ENCODE data around the gene C1QTNF8. TPM values are rescaled to one million over a fixed set of nuclear protein-coding genes. Genes with fewer than 3 reads are reported as not detected.

Gene C1QTNF8
- polyA plus RNA-seq, 3 donors, result not detected

DNA sequence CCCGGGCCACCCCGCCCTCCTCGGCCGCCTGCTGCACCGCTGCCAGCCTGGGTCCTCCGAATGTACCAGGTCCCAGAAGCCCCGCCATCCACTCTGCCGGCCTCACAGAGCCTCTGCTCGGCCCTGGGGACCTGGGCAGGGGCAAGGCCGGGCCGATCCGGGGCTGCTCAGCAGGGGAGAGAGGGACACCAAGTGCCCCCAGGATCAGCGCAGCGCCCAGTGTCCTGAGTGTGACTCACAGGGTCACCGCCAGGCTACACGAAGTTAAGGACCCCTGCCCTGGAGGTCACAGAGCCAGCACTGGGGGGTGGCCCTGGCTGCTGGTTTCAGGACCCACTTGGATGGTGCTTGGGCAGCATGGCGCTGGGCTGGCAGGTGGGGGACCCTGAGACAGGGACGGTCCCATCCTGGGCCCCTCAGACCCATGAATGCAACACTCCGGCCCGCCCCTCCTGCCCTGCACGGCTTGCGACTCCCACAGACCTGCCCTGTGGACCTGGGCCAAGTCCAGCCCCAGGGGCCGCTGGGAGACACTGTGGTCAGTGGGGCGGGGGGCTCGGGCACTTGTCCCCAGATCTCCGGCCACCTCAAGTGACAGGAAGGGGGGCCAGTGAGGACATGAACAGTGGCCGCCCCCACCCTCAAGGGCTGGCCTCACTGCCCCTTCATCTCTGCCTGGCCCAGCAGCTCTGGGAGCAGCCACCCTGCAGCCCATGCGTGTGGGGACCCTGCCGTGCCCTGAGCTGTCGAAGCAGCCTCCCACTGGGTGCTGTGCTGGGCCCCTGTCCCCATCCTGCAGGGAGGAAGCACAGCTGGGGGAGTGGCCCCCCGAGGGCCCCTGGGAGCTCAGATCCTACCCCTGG lies 46.7 kb downstream of the C1QTNF8 start:
- no peak for DNase-seq (ENCODE audit: low read depth in 3 of 3, low spot score in 2 of 3)

- DNase-seq (ENCODE audit: low read depth in 3 of 3, low spot score in 2 of 3), result no peak
Measured at GRCh38 chr16:1048442-1049112, 47.5 kb downstream of the C1QTNF8 start.

- no peak for DNase-seq (ENCODE audit: low read depth in 3 of 3, low spot score in 2 of 3)
Measured at GRCh38 chr16:1047801-1048200, 48.2 kb downstream of the C1QTNF8 start.

GRCh38 chr16:1047123-1047522 lies 48.9 kb downstream of the C1QTNF8 start:
- no peak for DNase-seq (ENCODE audit: low read depth in 3 of 3, low spot score in 2 of 3)

GRCh38 chr16:1045993-1046911 lies 49.8 kb downstream of the C1QTNF8 start:
- DNase-seq (ENCODE audit: low read depth in 3 of 3, low spot score in 2 of 3), result no peak

GRCh38 chr16:1045310-1045992 lies 50.6 kb downstream of the C1QTNF8 start:
- DNase-seq (ENCODE audit: low read depth in 3 of 3, low spot score in 2 of 3), result no peak

DNA sequence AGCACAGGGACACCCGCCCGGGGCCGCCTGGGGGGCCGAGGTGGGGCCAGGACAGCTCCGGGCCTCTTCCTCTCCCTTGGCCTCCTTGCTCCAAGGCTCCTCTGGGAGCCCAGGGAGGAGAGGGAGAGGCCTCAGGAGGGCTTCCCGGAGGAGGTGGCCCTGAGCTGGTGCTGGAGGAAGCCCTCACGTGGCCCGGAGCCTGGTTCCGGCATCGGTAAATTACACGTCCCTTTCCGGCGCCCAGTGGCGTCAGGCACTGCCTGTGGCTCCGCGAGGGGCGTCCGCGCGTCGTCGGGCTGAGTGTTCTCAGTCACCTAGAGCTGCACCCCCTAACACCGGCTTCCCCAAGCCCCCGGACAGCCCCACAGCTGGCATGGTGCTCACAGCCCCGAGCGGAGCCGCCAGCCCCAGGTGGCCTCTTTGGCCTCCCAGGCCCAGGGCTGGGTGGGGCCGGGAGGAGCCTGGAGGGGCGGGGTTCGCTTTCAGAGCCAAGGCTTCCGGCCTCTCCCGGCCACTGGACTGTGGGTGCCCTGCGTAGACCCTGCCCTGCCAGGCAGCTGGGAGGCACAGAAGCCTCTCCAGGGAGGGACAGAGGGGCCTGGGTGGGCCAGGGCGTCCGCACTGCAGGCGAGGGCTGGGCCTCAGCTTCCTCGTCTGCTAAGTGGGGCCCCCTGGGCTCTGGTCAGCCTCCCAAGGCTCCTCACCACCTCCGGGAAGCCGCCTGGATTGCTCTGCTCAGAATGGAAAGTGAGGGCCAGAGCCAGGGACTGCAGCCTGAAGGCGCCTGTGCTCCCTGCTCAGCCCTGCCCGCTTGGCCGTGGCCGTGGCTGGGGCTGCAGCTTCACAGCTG lies 51.4 kb downstream of the C1QTNF8 start:
- DNase-seq (ENCODE audit: low read depth in 3 of 3, low spot score in 2 of 3), result no peak

DNA sequence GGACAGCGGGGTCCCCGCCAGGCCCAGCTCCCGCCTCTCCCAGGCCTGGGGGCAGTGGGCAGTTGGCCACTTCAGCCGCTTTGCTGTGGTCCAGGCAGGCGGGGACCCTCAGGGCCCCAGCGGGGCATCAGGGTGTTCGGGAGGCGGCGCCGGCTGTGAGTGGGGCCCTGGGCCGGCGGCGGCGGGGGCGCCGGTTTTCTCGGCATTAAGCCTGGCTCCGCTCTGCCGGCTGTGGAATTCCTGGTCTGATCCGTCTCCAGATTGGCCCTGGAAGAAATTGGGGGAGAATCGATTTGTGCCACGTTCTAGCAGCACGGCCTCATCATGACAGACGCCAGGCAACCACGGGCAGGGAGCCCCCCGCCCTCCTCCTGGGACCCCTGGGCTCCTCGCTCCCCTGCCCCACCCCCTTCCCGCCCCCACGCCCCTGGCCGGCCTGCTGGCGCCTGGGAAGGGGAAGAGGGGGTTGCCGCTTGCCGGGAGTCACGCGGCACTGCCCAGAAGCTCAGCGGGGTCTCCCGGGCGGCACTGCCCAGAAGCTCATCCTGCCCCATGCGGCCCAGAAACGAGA lies 52.1 kb downstream of the C1QTNF8 start:
- no peak for DNase-seq (ENCODE audit: low read depth in 3 of 3, low spot score in 2 of 3)

DNA sequence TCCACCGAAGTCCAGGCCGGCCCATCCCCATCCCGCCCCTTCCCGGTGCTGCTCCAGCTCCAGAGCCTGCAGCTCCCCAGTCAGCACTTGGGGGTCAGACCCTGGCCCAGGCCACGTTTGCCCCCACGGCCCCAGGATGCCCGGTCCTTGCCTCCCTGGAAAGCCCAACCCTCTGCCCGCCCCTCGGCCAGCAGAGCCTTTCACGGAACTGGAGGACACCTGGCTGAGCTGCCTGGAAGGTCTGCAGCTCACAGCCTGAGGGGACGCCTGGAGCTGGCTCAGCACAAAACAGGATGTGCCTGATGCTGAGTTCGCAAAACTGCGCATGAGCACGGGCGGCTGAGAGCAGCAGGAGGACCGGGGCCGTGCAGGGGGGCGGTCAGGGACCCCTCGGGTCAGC lies 53.2 kb downstream of the C1QTNF8 start:
- no peak for DNase-seq (ENCODE audit: low read depth in 3 of 3, low spot score in 2 of 3)

GRCh38 chr16:1042049-1042744 lies 53.8 kb downstream of the C1QTNF8 start:
- no peak for DNase-seq (ENCODE audit: low read depth in 3 of 3, low spot score in 2 of 3)

DNA sequence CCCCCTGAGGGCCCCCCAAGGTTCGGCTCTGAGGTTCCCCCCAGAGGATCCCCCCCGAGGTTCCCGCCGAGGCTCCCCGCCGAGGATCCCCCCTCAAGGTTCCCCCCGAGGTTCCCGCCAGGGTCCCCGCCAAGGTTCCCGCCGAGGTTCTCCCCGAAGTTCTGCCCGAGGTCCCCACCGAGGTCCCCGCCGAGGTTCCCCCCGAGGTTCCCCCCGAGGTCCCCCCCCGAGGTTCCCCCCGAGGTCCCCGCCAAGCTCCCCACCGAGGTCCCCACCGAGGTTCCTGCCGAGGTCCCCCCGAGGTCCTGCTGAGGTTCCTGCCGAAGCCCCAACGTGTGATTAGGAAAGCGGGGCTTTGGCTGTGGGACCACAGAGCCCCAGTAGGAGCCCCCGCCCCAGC lies 55.7 kb downstream of the C1QTNF8 start:
- no peak for DNase-seq (ENCODE audit: low read depth in 3 of 3, low spot score in 2 of 3)

GRCh38 chr16:1039762-1040161 lies 56.3 kb downstream of the C1QTNF8 start:
- no peak for DNase-seq (ENCODE audit: low read depth in 3 of 3, low spot score in 2 of 3)

DNA sequence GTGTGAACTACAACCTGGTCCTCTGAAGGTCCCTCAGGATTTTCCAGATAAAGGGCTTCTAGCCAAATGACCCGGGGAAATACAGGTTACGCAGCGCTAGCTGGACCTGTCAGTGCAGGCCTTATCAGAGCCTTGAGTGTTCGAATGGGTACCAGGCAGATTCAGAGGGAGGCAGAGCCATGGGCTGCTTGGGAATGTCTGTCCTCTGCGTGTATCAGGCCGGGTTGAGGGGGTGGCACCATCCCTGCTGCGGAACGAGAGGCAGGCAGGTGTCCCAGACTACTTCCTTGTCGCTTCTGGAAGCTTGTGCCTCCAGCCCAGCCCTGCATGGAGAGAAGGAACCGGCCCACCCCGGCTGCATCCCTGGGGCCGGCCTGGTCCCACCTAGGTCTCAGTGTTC lies 57.1 kb downstream of the C1QTNF8 start:
- DNase-seq (ENCODE audit: low read depth in 3 of 3, low spot score in 2 of 3), result no peak

Other genes starting within 250 kb of the C1QTNF8 start
- 10 to 100 TPM; 13.8 to 16.3 (median 13.9) TPM for gene LMF1, start 125.3 kb downstream of the C1QTNF8 start, polyA plus RNA-seq (ENCODE audit: insufficient read length in 3 of 3)
- gene SOX8, start 114.5 kb downstream of the C1QTNF8 start, polyA plus RNA-seq (ENCODE audit: insufficient read length in 3 of 3), result 1 to 10 TPM; 2.8 to 3.2 (median 3.0) TPM
- gene SSTR5, start 23.5 kb downstream of the C1QTNF8 start, polyA plus RNA-seq (ENCODE audit: insufficient read length in 3 of 3), result under 1 TPM in 2 of 3 donors, not detected in 1; 0.18 to 0.21 TPM
- 10 to 100 TPM; 16.6 to 18.4 (median 16.9) TPM for gene CACNA1H, start 56.9 kb upstream of the C1QTNF8 start, polyA plus RNA-seq (ENCODE audit: insufficient read length in 3 of 3)
- under 1 TPM; 0.49 to 0.71 (median 0.54) TPM for gene TPSG1, start 129.0 kb upstream of the C1QTNF8 start, polyA plus RNA-seq (ENCODE audit: insufficient read length in 3 of 3)
- under 1 TPM in 1 of 3 donors, not detected in 2; 0.15 TPM for gene TPSB2, start 133.9 kb upstream of the C1QTNF8 start, polyA plus RNA-seq (ENCODE audit: insufficient read length in 3 of 3)
- not detected for gene TPSAB1, start 144.5 kb upstream of the C1QTNF8 start, polyA plus RNA-seq (ENCODE audit: insufficient read length in 3 of 3)
- not detected for gene TPSD1, start 159.8 kb upstream of the C1QTNF8 start, polyA plus RNA-seq (ENCODE audit: insufficient read length in 3 of 3)
- gene UBE2I, start 213.4 kb upstream of the C1QTNF8 start, polyA plus RNA-seq (ENCODE audit: insufficient read length in 3 of 3), result 100 to 1,000 TPM; 147 to 155 (median 151) TPM
- 1 to 10 TPM; 3.3 to 5.1 (median 5.1) TPM for gene BAIAP3, start 237.4 kb upstream of the C1QTNF8 start, polyA plus RNA-seq (ENCODE audit: insufficient read length in 3 of 3)